Gastroesophageal sphincter (tissue), 4 donors: Measurements from ENCODE around the gene TIAM2. TPM values are rescaled to one million over a fixed set of nuclear protein-coding genes. Genes with fewer than 3 reads are reported as not detected.

ENCODE experiments used
- ATAC-seq: fragments of 150-250 bp; one replicate; pipeline ENCODE4 v1.9.1; 2016; ENCODE audit warnings: mild to moderate bottlenecking, moderate library complexity
- H3K27ac ChIP-seq, 4 donors: fragments of 200-600 bp; sonication (generic) in 3 of 4; 1 replicate in 3 of 4; 2 replicates in 1 of 4; pipeline ENCODE4 v1.5.1; 2016 to 2019
- H3K27me3 ChIP-seq: fragments of 200-600 bp; sonication (generic); one replicate; pipeline ENCODE4 v1.5.1; 2019
- H3K36me3 ChIP-seq, 2 donors: fragments of 200-600 bp; sonication (generic); one replicate each; pipeline ENCODE4 v1.5.1; 2019; ENCODE audit warnings: control low read depth in 1 of 2
- H3K4me1 ChIP-seq, 3 donors: fragments of 200-600 bp; sonication (generic); 1 replicate in 2 of 3; 2 replicates in 1 of 3; pipeline ENCODE4 v1.5.1; 2016 to 2019; ENCODE audit warnings: control low read depth in 2 of 3
- H3K4me3 ChIP-seq, 2 donors: fragments of 200-600 bp; sonication (generic); one replicate each; pipeline ENCODE4 v1.5.1; 2019; ENCODE audit warnings: mild to moderate bottlenecking in 1 of 2, moderate library complexity in 1 of 2
- H3K9me3 ChIP-seq, 3 donors: fragments of 200-600 bp; sonication (generic); one replicate each; pipeline ENCODE4 v1.5.1; 2017 to 2019; ENCODE audit warnings: control low read depth in 2 of 3
- EP300 ChIP-seq: sonication (generic); formaldehyde crosslinking; IDR thresholded peaks from one replicate; pipeline ENCODE4 v1.6.1; 2017; ENCODE audit warnings: antibody characterized with exemption, mild to moderate bottlenecking
- POLR2A ChIP-seq, 2 donors: fragments of 450-650 bp; IDR thresholded peaks; one replicate each; pipeline ENCODE4 v1.6.1; 2017; ENCODE audit warnings: antibody characterized with exemption in 2 of 2, mild to moderate bottlenecking in 2 of 2, moderate library complexity in 1 of 2
- POLR2AphosphoS5 ChIP-seq: sonication (generic); formaldehyde crosslinking; IDR thresholded peaks from one replicate; pipeline ENCODE4 v1.6.1; 2017; ENCODE audit warnings: antibody characterized with exemption
- WGBS, 2 donors: methylation state at CpG; one replicate each; pipeline ENCODE4 v1.1.5; 2018; ENCODE audit warnings: low coverage in 1 of 2; 5-methylcytosine and 5-hydroxymethylcytosine counted together
- total RNA-seq, 4 donors: library from RNA; depleted of rRNA; stranded (reverse); fragments of >200 nt; gene quantifications; one replicate each; pipeline ENCODE4 v1.1.0, GENCODE V29; 2016
- TF ChIP-seq, protein P1 (sequence below), 4 experiments: fragments of 200-600 bp in 2 of 4; fragments of 450-650 bp in 2 of 4; sonication (generic) in 1 of 4; IDR thresholded peaks; one replicate each; pipeline ENCODE4 v1.5.1; 2017 to 2019; ENCODE audit warnings: antibody characterized with exemption in 4 of 4, mild to moderate bottlenecking in 2 of 4, moderate library complexity in 2 of 4

Gene TIAM2
- total RNA-seq, 4 donors from 2014 or later: 6.3 to 22.6 (median 14.2) TPM

DNA sequence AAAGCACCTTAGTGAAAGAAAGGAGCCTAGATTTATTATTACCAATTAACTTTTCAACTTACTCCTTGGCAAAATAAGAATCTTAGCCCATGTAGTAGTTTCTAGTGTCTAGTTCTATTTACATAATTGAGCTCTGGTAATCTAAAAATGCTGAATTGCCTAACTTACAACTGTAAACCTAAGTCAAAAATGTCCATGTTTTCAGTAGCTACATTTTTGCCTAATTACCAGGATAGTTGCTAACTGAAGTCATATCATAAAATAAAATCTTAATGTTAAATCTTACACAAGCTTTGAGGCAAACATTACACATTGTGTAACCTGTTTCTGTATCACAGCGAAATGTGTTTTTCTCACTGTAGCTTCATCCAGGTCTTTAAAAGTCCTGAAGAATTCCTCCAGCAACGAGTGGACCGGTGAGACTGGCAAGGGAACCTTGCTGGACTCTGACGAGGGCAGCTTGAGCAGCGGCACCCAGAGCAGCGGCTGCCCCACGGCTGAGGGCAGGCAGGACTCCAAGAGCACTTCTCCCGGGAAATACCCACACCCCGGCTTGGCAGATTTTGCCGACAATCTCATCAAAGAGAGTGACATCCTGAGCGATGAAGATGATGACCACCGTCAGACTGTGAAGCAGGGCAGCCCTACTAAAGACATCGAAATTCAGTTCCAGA, 261.1 kb downstream of the TIAM2 start:
- H3K27ac ChIP-seq: no peak overlapping the region
- H3K27me3 ChIP-seq: no peaks in the 10 kb centered on the region
- ATAC-seq: no peak
- WGBS, 2 donors: 73 to 100% methylated on average over 1 to 8 of the region's 13 CpGs
- peaks cover 0 to 17% (median 0%) of the 10 kb centered on the region in 3 donors for H3K4me1 ChIP-seq
- TF ChIP-seq, protein P1, sequence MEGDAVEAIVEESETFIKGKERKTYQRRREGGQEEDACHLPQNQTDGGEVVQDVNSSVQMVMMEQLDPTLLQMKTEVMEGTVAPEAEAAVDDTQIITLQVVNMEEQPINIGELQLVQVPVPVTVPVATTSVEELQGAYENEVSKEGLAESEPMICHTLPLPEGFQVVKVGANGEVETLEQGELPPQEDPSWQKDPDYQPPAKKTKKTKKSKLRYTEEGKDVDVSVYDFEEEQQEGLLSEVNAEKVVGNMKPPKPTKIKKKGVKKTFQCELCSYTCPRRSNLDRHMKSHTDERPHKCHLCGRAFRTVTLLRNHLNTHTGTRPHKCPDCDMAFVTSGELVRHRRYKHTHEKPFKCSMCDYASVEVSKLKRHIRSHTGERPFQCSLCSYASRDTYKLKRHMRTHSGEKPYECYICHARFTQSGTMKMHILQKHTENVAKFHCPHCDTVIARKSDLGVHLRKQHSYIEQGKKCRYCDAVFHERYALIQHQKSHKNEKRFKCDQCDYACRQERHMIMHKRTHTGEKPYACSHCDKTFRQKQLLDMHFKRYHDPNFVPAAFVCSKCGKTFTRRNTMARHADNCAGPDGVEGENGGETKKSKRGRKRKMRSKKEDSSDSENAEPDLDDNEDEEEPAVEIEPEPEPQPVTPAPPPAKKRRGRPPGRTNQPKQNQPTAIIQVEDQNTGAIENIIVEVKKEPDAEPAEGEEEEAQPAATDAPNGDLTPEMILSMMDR (IDR thresholded peaks at IDR 0.05): no peak
- no peak for TF ChIP-seq POLR2AphosphoS5
- TF ChIP-seq POLR2A (IDR thresholded peaks at IDR 0.05): no peak
- no peak for TF ChIP-seq EP300
- H3K36me3 ChIP-seq: peaks cover 0 to 80% of the 10 kb centered on the region in 2 donors
- no peaks in the 10 kb centered on the region for H3K9me3 ChIP-seq
- no peak overlapping the region for H3K4me3 ChIP-seq

DNA sequence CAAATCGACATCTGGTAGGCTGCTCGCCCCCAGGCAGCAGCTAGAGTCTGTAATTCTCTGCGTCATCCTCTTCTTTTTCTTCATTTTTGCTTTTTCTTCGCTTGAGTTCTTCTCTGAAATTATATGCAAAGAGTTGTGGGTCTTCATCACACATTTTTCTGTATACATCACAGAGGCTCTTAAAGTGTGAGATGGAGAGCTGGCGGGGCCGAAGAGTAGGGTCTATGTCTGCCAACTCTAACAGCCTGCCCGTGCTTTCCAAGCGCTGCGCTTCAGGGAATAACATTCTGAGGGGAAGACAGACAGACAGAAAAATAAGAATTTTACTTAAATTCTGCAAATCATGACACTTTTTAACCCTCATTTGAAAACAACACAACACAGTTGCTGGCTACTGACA, 262.7 kb downstream of the TIAM2 start:
- TF ChIP-seq EP300 (no peak), POLR2AphosphoS5 (no peak), POLR2A (IDR thresholded peaks at IDR 0.05) (no peak)
- TF ChIP-seq, protein P1 (IDR thresholded peaks at IDR 0.05): no peak
- no peaks in the 10 kb centered on the region for H3K27me3 ChIP-seq
- H3K27ac ChIP-seq: no peak overlapping the region
- 83 to 87% methylated on average over 9 of the region's 9 CpGs for WGBS, 2 donors
- H3K4me1 ChIP-seq: peaks cover 0 to 13% (median 0%) of the 10 kb centered on the region in 3 donors
- peaks cover 0 to 76% of the 10 kb centered on the region in 2 donors for H3K36me3 ChIP-seq
- no peak overlapping the region for H3K4me3 ChIP-seq
- H3K9me3 ChIP-seq: no peaks in the 10 kb centered on the region
- no peak for ATAC-seq

DNA sequence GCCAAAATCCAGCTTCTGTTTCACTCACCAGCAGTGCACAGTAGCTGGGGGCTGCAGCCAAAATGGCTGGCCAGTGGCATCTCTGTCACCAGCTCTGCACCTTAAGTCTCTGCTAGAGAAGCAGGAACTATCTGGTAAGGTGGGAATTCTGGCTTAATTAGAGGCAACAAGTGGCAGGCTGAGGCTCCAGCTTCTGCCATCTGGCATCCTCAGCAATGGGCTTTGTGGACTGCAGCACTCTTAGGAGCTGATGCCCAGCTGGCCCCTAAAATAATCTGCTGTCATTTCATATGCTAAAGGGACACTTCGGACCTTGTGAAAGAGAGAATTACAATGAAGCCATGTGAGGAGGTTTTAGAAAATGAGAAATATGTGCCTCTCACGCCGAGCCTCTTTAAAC, 264.1 kb downstream of the TIAM2 start:
- 82 to 87% methylated on average over 3 of the region's 3 CpGs for WGBS, 2 donors
- H3K36me3 ChIP-seq: peaks cover 0 to 63% of the 10 kb centered on the region in 2 donors
- no peak for ATAC-seq
- H3K27me3 ChIP-seq: no peaks in the 10 kb centered on the region
- no peak overlapping the region for H3K27ac ChIP-seq
- TF ChIP-seq, protein P1 (IDR thresholded peaks at IDR 0.05): no peak
- TF ChIP-seq POLR2AphosphoS5 (no peak), POLR2A (IDR thresholded peaks at IDR 0.05) (no peak), EP300 (no peak)
- peaks cover 0 to under 1% (median 0%) of the 10 kb centered on the region in 3 donors for H3K4me1 ChIP-seq
- no peaks in the 10 kb centered on the region for H3K9me3 ChIP-seq
- no peak overlapping the region for H3K4me3 ChIP-seq

DNA sequence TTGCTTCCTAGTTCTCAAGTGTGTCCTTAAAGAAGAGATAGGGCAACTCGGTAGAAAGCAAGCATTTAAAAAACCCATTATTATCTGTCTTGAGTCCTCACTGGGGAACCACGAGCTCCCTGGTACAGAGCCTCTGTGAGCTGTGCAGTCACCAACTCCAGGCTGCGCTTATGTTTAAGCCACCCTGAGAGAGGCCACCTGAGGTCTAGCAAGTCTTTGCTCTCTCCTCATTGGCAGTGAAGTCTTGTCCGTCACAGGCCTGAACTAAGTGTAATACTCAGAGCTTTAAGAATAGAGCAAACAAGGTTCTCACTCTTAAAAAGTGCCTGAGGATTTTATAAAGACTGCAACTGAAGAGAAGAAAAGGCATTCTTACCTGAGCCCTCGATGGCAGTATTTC, 264.8 kb downstream of the TIAM2 start:
- Histone ChIP-seq H3K36me3 (peaks cover 0 to 59% of the 10 kb centered on the region in 2 donors), H3K4me3 (no peak overlapping the region), H3K27ac (no peak overlapping the region), H3K9me3 (no peaks in the 10 kb centered on the region), H3K27me3 (no peaks in the 10 kb centered on the region), H3K4me1 (peaks cover 0 to under 1% (median 0%) of the 10 kb centered on the region in 3 donors)
- no peak for ATAC-seq
- WGBS, 2 donors: 73 to 76% methylated on average over 2 of the region's 5 CpGs
- TF ChIP-seq POLR2A (IDR thresholded peaks at IDR 0.05) (no peak), EP300 (no peak)

DNA sequence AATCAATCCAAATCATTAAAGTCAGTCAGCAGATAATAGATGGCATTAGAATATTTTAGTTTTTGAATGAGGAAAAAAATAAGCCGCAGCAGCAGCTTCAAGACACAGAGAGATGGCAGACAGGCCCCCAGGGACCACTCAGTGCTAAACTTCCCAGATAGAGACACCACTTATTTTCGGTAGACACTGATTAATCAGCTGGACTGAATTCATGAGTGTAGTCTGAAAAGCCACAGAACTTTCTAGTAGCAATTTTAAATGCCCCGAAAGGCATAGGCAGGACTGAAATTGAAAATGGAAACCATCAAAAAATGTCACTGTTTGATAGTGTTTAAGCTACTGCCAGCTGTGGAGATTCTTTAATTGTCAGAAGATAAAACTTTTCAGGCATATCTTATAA, 265.6 kb downstream of the TIAM2 start:
- H3K36me3 ChIP-seq: peaks cover 0 to 53% of the 10 kb centered on the region in 2 donors
- H3K4me1 ChIP-seq: peaks cover 0 to 5% (median 0%) of the 10 kb centered on the region in 3 donors
- H3K4me3 ChIP-seq: no peak overlapping the region
- H3K27ac ChIP-seq: no peak overlapping the region
- 42 to 87% methylated on average over 3 of the region's 3 CpGs for WGBS, 2 donors
- H3K9me3 ChIP-seq: no peaks in the 10 kb centered on the region
- no peaks in the 10 kb centered on the region for H3K27me3 ChIP-seq
- ATAC-seq: no peak
- TF ChIP-seq, protein P1 (IDR thresholded peaks at IDR 0.05): no peak
- TF ChIP-seq POLR2AphosphoS5: no peak
- no peak for TF ChIP-seq EP300
- TF ChIP-seq POLR2A (IDR thresholded peaks at IDR 0.05): no peak
